Kidney epithelial cell (primary cell): ENCODE measurements around the gene SRSF4. TPM values are rescaled to one million over a fixed set of nuclear protein-coding genes. Genes with fewer than 3 reads are reported as not detected.

Experiments
- DNase-seq: peaks from one replicate; pipeline ENCODE4 v3.0.0-alpha.2; 2010; ENCODE audit warnings: low read depth
- H3K27me3 ChIP-seq: 2 replicates; pipeline ENCODE4 v1.6.0; 2011; ENCODE audit warnings: low read length; ENCODE audit not compliant: control insufficient read depth, insufficient read depth
- H3K36me3 ChIP-seq: 2 replicates; pipeline ENCODE4 v1.5.1; 2011; ENCODE audit warnings: low read length; ENCODE audit not compliant: control insufficient read depth, insufficient read depth
- H3K4me3 ChIP-seq: 2 replicates; pipeline ENCODE4 v1.5.1; 2011; ENCODE audit warnings: low read depth, mild to moderate bottlenecking, control low read depth, low read length
- total RNA-seq: library from RNA; depleted of rRNA; stranded (reverse); fragments of >200 nt; gene quantifications from 2 replicates; pipeline ENCODE4 v1.2.3, GENCODE V29; 2015
- TF ChIP-seq, protein P1 (sequence below): IDR thresholded peaks from 2 replicates; pipeline ENCODE4 v1.5.1; 2011; ENCODE audit warnings: mild to moderate bottlenecking, moderate library complexity, low read length, control low read depth, inconsistent platforms; ENCODE audit not compliant: insufficient read depth, poor library complexity, severe bottlenecking

Gene SRSF4
- total RNA-seq, 1 donor from 2014 or later, result 40.2 TPM

DNA sequence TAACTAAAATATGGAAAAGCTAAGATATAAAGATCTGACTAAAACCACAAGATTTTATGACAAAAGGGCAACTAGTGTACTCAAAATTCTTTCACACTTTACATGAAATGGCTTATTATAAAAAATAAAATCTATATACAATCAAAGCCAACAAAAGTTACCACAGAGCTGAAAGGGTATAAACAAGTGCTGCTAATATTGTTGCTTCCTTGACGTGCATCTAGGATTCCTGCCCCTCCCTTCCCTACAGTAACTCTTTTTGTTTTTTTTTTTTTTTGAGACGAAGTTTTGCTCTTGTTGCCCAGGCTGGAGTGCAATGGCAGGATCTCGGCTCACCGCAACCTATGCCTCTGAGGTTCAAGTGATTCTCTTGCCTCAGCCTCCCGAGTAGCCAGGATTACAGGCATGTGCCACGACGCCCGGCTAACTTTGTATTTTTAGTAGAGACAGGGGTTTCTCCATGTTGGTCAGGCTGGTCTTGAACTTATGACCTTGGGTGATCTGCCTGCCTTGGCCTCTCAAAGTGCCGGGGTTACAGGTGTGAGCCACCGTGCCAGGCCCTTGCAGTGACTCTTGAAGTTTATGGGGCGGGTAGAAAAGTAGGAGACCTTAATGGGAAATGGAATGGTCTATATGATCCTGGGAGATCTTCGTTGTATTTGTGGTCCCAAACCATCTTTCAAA, 4.5 kb downstream of the SRSF4 start:
- Histone ChIP-seq H3K27me3 (no peaks in the 10 kb centered on the region), H3K36me3 (peaks cover 1% of the 10 kb centered on the region), H3K4me3 (no peak overlapping the region)
- TF ChIP-seq, protein P1, sequence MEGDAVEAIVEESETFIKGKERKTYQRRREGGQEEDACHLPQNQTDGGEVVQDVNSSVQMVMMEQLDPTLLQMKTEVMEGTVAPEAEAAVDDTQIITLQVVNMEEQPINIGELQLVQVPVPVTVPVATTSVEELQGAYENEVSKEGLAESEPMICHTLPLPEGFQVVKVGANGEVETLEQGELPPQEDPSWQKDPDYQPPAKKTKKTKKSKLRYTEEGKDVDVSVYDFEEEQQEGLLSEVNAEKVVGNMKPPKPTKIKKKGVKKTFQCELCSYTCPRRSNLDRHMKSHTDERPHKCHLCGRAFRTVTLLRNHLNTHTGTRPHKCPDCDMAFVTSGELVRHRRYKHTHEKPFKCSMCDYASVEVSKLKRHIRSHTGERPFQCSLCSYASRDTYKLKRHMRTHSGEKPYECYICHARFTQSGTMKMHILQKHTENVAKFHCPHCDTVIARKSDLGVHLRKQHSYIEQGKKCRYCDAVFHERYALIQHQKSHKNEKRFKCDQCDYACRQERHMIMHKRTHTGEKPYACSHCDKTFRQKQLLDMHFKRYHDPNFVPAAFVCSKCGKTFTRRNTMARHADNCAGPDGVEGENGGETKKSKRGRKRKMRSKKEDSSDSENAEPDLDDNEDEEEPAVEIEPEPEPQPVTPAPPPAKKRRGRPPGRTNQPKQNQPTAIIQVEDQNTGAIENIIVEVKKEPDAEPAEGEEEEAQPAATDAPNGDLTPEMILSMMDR, result no peak
- no peak for DNase-seq

DNA sequence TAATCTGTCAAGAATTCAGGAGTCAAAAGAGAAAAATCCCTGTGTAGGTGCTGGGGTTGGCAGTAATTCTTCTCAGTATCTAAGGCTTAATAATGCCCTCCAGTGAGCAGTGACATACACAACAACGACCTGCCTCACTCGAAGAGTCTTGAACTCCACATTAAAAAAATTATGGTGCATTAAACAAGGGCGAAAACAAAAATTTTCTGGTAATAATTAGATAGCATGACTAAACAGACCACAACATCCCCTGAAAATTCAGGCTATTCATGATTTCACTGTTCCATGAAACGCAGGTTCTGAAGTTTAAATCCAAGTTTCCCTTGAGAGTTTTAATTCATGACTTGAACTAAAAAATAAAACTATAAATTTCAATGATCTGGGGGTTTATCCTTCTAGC, 5.1 kb downstream of the SRSF4 start:
- H3K4me3 ChIP-seq, result no peak overlapping the region
- DNase-seq, result no peak
- H3K36me3 ChIP-seq, result peaks cover 1% of the 10 kb centered on the region
- TF ChIP-seq, protein P1, result no peak
- no peaks in the 10 kb centered on the region for H3K27me3 ChIP-seq

DNA sequence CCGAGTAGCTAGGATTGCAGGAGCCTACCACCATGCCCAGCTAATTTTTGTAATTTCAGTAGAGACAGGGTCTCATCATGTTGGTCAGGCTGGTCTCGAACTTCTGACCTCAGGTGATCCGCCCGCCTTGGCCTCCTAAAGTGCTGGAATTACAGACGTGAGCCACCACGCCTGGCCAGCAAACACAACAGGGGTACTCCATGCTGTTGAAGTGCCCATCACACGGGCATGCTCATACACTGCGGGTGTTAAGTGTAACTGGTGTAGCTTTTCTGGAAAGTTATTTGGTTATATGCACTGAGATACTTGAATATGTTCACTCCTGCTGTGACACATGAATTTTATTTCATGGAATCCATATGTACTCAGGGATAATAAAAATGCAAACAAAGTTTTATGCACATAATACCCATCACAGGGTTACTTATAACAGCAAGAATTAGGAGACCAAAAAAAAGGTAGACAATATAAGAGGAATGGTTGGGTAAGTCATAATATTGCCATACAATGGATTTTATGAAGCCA, 9.2 kb downstream of the SRSF4 start:
- Histone ChIP-seq H3K4me3 (no peak overlapping the region), H3K27me3 (no peaks in the 10 kb centered on the region), H3K36me3 (no peaks in the 10 kb centered on the region)
- DNase-seq, result no peak
- TF ChIP-seq, protein P1, result no peak

DNA sequence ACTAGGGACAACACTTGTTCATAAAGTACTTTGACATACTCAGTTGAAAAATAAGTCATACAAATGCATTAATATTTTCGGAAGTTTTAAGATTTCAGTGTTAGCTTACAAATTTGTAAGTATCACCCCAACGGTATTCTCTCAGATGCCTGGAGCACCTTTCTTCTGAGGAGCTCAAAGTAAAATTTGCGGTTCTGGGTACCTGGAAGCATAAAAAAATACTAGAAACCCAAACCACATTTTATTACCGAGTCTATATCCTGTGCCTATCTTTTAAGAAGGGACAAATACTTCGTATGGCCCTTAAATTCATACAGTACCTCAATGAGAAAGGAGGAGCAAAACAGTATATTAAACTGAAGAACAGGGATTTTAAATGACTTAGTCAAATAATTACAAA, 10.2 kb downstream of the SRSF4 start:
- TF ChIP-seq, protein P1, result no peak
- Histone ChIP-seq H3K4me3 (no peak overlapping the region), H3K36me3 (no peaks in the 10 kb centered on the region), H3K27me3 (no peaks in the 10 kb centered on the region)
- no peak for DNase-seq

DNA sequence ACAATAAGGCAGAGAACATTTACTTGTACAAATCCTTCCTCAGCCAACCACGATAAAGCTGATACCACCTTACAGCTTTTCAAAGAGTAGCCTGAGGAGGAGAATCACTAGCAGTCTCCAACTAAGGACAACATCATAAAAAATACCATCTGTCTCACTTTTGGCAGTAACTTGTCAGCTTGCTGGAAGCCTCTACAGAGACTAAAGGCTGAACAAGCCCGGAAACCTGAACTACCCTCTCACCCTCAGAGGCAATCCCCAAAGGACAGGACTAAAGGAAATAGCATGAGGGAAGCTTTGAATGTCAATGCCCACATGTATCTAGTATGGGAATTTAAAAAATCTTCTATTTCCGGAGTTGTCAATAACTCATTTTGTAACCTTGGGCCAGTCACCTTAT, 10.6 kb downstream of the SRSF4 start:
- TF ChIP-seq, protein P1, result no peak
- H3K27me3 ChIP-seq, result no peaks in the 10 kb centered on the region
- H3K36me3 ChIP-seq, result no peaks in the 10 kb centered on the region
- no peak overlapping the region for H3K4me3 ChIP-seq
- DNase-seq, result no peak

DNA sequence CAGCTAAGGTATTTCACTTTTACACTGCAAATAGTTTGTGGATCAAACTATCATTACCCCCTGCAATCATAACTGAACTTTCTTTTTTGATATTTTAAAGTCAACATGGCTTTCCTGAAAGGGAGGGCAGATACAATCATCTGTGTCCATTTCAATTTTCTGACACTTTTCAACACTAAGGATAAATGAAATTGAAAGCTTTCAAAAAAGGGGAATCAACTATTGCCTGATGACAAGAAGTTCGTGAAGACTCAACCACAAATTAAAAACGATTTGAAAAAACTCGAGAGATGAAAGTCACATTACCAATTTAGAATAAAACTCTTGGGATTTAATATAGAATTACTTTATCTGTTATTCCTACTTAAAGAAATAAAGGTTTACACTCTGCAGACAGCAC, 11.7 kb downstream of the SRSF4 start:
- Histone ChIP-seq H3K36me3 (no peaks in the 10 kb centered on the region), H3K27me3 (no peaks in the 10 kb centered on the region), H3K4me3 (no peak overlapping the region)
- TF ChIP-seq, protein P1, result no peak
- no peak for DNase-seq
